GM10248 (cell line): ENCODE results near the gene SESN2.
A peak's percentile ranks its signal among the peaks of the same experiment; 100 is the strongest.

Experiments used
- CTCF ChIA-PET: fragments of 300-600 bp; sonication (Branson Sonifier 250); formaldehyde crosslinking; extraction: SDS; loops from one replicate; lab custom pipeline; 2021; ENCODE audit warnings: antibody characterized with exemption; lab: Yijun Ruan, JAX
- POLR2A ChIA-PET: fragments of 350-650 bp; sonication (Branson Sonifier 250); formaldehyde crosslinking; extraction: SDS; loops from one replicate; lab custom pipeline; 2020; ENCODE audit warnings: antibody characterized with exemption; lab: Yijun Ruan, JAX
- DNase-seq: peaks from one replicate; pipeline ENCODE4 v3.0.0; 2012; ENCODE audit errors: extremely low spot score
- CTCF ChIP-seq: IDR thresholded peaks from 2 replicates; pipeline ENCODE4 v1.5.1; 2012; ENCODE audit warnings: mild to moderate bottlenecking, low read depth; ENCODE audit errors: extremely low read depth, missing control alignments, control extremely low read depth

The SESN2 gene

GRCh38 chr1:28259252-28259933, at the start of gene SESN2:
Gene SESN2 (plus strand): TSS chr1:28259518. CDS start chr1:28259848, 330 bp downstream.
- DNase-seq: peak; percentile 99
- ChIA-PET POLR2A (interaction anchor here (1.0 to 1.5 kb wide), 3 partner anchors 8 to 69 kb away, joined by 3 read pairs; partner anchors contain the start of gene MED18), CTCF (interaction anchor here (1.2 to 9.8 kb wide), 3 partner anchors 11 to 15 kb away, joined by 4 to 111 read pairs (median 5); no protein-coding TSS in a partner anchor)
- no peak for TF ChIP-seq CTCF

DNA sequence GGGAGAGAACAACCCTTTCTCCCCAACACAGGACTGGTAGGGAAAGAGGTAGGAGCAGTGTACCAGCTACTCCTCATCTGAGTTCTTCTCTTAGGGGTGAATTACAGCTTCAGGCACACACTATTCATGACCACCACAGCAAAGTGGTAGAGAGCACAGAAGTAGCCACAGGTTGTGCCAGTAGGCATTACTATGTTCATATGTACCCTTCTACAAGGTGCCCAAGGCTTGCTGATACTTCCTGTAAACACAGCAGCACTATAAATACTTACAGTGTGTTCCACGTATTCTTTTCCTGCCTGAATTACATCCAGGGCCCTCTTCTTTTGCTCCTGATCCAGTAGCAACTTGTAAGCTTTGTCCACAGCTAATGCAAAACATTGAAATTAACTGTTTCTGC, 49.6 kb upstream of the SESN2 start:
- CTCF ChIA-PET: interaction anchor here (0.7 to 11.4 kb wide), 38 partner anchors 8 to 667 kb away, joined by 3 to 247 read pairs (median 6); partner anchors contain the start of genes EYA3 and XKR8
- DNase-seq: no peak
- POLR2A ChIA-PET: interaction anchor here (2.1 kb wide), 1 partner anchor 118 kb away, joined by 5 read pairs; no protein-coding TSS in a partner anchor
- no peak for TF ChIP-seq CTCF

DNA sequence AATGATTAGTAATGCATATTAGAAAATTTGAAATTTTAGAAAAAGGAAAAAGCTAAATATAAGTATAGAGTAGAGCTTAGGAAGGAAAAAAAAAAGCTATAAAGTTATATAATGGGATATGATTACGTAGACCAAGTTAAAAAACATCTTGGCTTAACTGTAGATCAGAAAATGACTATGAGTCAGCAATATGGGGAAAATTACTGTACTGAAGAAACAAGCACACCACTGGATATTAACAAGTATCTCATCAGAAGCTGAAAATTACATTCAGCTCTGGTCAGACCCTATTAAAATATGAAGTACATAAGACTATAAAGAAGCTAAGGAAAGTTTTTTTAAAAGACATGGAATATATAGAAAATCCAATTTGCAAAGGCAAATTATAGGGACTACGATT, 46.0 kb upstream of the SESN2 start:
- no peak for TF ChIP-seq CTCF
- DNase-seq: no peak
- POLR2A ChIA-PET: interaction anchor here (0.7 kb wide), 1 partner anchor 52 kb away, joined by 3 read pairs; no protein-coding TSS in a partner anchor
- CTCF ChIA-PET: interaction anchor here (0.7 to 11.4 kb wide), 6 partner anchors 12 to 356 kb away, joined by 3 to 247 read pairs (median 3); partner anchors contain the start of gene EYA3

GRCh38 chr1:28229089-28229488, 30.2 kb upstream of the SESN2 start:
- TF ChIP-seq CTCF: no peak
- POLR2A ChIA-PET: no interaction called here
- no peak for DNase-seq
- CTCF ChIA-PET: interaction anchor here (1.0 kb wide), 1 partner anchor 20 kb away, joined by 3 read pairs; no protein-coding TSS in a partner anchor

- ChIA-PET POLR2A (no interaction called here), CTCF (interaction anchor here (2.9 kb wide), 1 partner anchor 21 kb away, joined by 9 read pairs; no protein-coding TSS in a partner anchor)
- DNase-seq: no peak
- TF ChIP-seq CTCF: no peak
These were observed 29.3 kb upstream of the SESN2 start for GRCh38 chr1:28229996-28230395.

DNA sequence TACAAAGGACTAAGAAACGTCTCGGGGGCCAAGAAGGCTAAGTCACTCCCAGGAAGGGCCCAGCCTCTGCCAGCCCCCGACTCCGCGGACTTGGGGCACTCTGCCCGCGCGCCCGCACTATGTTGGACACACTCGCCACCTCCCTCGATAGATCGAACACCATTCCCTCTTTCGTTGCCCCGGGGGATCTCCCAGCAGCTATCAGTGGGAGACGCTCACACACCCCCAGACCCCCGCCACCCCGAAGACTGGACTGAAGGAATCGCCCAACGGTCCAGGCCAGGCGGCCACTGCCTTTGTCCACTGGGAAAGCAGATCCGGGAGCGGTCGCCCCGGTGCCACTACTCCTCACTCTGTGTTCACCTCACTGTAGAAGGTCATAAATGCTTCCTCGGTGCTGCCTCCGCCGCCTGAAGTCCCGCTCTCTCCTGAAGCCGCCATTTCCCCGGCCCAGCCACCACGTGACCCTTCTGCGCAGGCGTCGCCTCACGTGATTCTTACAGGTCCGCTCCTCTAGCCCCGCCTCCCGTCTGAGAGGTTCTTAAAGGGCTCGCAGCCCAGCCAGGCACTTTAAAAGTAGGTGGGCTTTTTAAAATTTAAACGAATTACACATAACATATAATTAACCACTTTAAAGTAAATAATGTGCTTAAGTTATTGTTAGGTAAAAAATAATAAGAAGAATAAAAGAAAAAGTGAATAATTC, 26.6 kb upstream of the SESN2 start, which contains the start of gene DNAJC8:
TSS of gene DNAJC8 (minus strand) at position 472 of the 706 bp plus-strand sequence. CDS start at position 441, 31 bp downstream.
- POLR2A ChIA-PET: no interaction called here
- CTCF ChIA-PET: interaction anchor here (2.9 to 6.4 kb wide), 2 partner anchors 16 to 23 kb away, joined by 9 to 63 read pairs; no protein-coding TSS in a partner anchor
- DNase-seq: peak; percentile 94
- TF ChIP-seq CTCF: no peak
